ENCODE results near the gene CD99.

- TF ChIP-seq POLR2A (IDR thresholded peaks at IDR 0.05; ENCODE audit: low read length) (no peak), GATA1 (IDR thresholded peaks at IDR 0.05; ENCODE audit: low read depth, low read length) (no peak)
These were observed 90.6 kb downstream of the CD99 start for GRCh38 chrX:2781698-2782097.
